MM.1S (cell line): ENCODE measurements around the gene GBP2.

Experiments used
- DNase-seq: peaks from one replicate; pipeline ENCODE4 v3.0.0-alpha.2; 2015
- H2AFZ ChIP-seq: fragments of 300-600 bp; sonication (generic); 2 replicates; pipeline ENCODE4 v1.6.0; 2016; ENCODE audit warnings: antibody characterized with exemption, low read length
- H3F3A ChIP-seq: fragments of 300-600 bp; sonication (generic); 2 replicates; pipeline ENCODE4 v1.6.1; 2016; ENCODE audit warnings: mild to moderate bottlenecking, antibody characterized with exemption, low read length, moderate library complexity, mixed read lengths; ENCODE audit not compliant: insufficient read depth
- H3K27ac ChIP-seq: fragments of 300-600 bp; sonication (generic); 2 replicates; pipeline ENCODE4 v1.5.1; 2016; ENCODE audit warnings: mild to moderate bottlenecking, low read length
- H3K27me3 ChIP-seq: fragments of 300-600 bp; sonication (generic); replicated peaks from 2 replicates; pipeline ENCODE4 v1.6.0; 2016; ENCODE audit warnings: low read length; ENCODE audit not compliant: insufficient read depth
- H3K36me3 ChIP-seq: fragments of 300-600 bp; sonication (generic); replicated peaks from 2 replicates; pipeline ENCODE4 v1.6.1; 2016; ENCODE audit warnings: mild to moderate bottlenecking, low read length, mixed read lengths; ENCODE audit not compliant: insufficient read depth
- H3K4me1 ChIP-seq: fragments of 300-600 bp; sonication (generic); 2 replicates; pipeline ENCODE4 v1.6.1; 2016; ENCODE audit warnings: low read length, mixed read lengths
- H3K4me2 ChIP-seq: fragments of 300-600 bp; sonication (generic); 2 replicates; pipeline ENCODE4 v1.6.0; 2016; ENCODE audit warnings: low read depth, low read length
- H3K4me3 ChIP-seq: fragments of 300-600 bp; sonication (generic); 2 replicates; pipeline ENCODE4 v1.5.1; 2016; ENCODE audit warnings: low read length, mixed read lengths
- H3K79me2 ChIP-seq: fragments of 300-600 bp; sonication (generic); 2 replicates; pipeline ENCODE4 v1.6.1; 2016; ENCODE audit warnings: mixed run types, low read length, mixed read lengths
- H3K9ac ChIP-seq: fragments of 300-600 bp; sonication (generic); 2 replicates; pipeline ENCODE4 v1.6.1; 2016; ENCODE audit warnings: low read length, mixed read lengths
- H3K9me2 ChIP-seq: fragments of 300-600 bp; sonication (generic); replicated peaks from 2 replicates; pipeline ENCODE4 v1.6.1; 2016; ENCODE audit warnings: mild to moderate bottlenecking, low read length, mixed read lengths; ENCODE audit not compliant: insufficient read depth
- H3K9me3 ChIP-seq: fragments of 300-600 bp; sonication (generic); replicated peaks from 2 replicates; pipeline ENCODE4 v1.6.1; 2016; ENCODE audit warnings: mild to moderate bottlenecking, low read length, mixed read lengths; ENCODE audit not compliant: insufficient read depth
- H4K20me1 ChIP-seq: fragments of 300-600 bp; sonication (generic); 2 replicates; pipeline ENCODE4 v1.6.1; 2016; ENCODE audit warnings: mild to moderate bottlenecking, low read length, moderate library complexity, mixed read lengths; ENCODE audit not compliant: insufficient read depth
- EZH2 ChIP-seq: fragments of 300-600 bp; sonication (generic); optimal IDR thresholded peaks from 2 replicates; pipeline ENCODE3; 2017; ENCODE audit warnings: low read depth, mild to moderate bottlenecking, antibody characterized with exemption, low read length, mixed read lengths
- EZH2phosphoT487 ChIP-seq: fragments of 300-600 bp; sonication (generic); IDR thresholded peaks from 2 replicates; pipeline ENCODE4 v1.6.1; 2018; ENCODE audit warnings: antibody characterized with exemption, low read length
- TF ChIP-seq, protein P1 (sequence below): fragments of 300-600 bp; sonication (generic); IDR thresholded peaks from 2 replicates; pipeline ENCODE4 v1.5.1; 2016; ENCODE audit warnings: antibody characterized with exemption, low read length, mixed read lengths

The GBP2 gene

DNA sequence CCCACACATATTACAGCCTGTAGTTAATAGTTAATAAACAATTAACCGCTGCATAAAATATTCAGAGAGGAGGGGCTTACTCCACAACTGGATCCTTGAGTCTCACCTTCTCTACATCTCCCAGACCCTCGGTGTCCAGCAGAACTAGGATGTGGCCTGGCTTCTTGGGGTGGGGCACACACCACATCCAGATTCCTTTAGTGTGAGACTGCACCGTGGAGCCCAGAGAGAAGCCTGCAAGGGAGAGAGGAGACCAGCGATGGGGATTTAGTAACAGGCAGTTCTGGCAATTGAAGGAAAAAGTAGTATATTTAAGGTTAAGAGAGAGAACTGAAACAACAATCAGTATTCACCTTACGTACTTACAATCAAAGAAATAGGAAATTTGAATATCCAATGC lies 65.8 kb downstream of the GBP2 start:
- no peaks in the 10 kb centered on the region for H3K9me3 ChIP-seq
- no peak overlapping the region for H3K27ac ChIP-seq
- no peaks in the 10 kb centered on the region for H4K20me1 ChIP-seq
- H2AFZ ChIP-seq: no peak overlapping the region
- no peak for TF ChIP-seq EZH2
- TF ChIP-seq EZH2phosphoT487: no peak
- TF ChIP-seq, protein P1, sequence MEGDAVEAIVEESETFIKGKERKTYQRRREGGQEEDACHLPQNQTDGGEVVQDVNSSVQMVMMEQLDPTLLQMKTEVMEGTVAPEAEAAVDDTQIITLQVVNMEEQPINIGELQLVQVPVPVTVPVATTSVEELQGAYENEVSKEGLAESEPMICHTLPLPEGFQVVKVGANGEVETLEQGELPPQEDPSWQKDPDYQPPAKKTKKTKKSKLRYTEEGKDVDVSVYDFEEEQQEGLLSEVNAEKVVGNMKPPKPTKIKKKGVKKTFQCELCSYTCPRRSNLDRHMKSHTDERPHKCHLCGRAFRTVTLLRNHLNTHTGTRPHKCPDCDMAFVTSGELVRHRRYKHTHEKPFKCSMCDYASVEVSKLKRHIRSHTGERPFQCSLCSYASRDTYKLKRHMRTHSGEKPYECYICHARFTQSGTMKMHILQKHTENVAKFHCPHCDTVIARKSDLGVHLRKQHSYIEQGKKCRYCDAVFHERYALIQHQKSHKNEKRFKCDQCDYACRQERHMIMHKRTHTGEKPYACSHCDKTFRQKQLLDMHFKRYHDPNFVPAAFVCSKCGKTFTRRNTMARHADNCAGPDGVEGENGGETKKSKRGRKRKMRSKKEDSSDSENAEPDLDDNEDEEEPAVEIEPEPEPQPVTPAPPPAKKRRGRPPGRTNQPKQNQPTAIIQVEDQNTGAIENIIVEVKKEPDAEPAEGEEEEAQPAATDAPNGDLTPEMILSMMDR: no peak
- 0 out of 2 replicates have a peak, but pooled peaks cover 3% of the 10 kb centered on the region for H3K4me1 ChIP-seq
- H3K9me2 ChIP-seq: no peaks in the 10 kb centered on the region
- H3K79me2 ChIP-seq: no peaks in the 10 kb centered on the region
- no peak for DNase-seq
- no peak overlapping the region for H3K4me2 ChIP-seq
- H3F3A ChIP-seq: no peaks in the 10 kb centered on the region
- H3K36me3 ChIP-seq: no peaks in the 10 kb centered on the region
- H3K27me3 ChIP-seq: no peaks in the 10 kb centered on the region
- H3K9ac ChIP-seq: no peak overlapping the region
- no peak overlapping the region for H3K4me3 ChIP-seq
